ENCODE measurements around the gene BCKDK.

BCKDK gene

DNA sequence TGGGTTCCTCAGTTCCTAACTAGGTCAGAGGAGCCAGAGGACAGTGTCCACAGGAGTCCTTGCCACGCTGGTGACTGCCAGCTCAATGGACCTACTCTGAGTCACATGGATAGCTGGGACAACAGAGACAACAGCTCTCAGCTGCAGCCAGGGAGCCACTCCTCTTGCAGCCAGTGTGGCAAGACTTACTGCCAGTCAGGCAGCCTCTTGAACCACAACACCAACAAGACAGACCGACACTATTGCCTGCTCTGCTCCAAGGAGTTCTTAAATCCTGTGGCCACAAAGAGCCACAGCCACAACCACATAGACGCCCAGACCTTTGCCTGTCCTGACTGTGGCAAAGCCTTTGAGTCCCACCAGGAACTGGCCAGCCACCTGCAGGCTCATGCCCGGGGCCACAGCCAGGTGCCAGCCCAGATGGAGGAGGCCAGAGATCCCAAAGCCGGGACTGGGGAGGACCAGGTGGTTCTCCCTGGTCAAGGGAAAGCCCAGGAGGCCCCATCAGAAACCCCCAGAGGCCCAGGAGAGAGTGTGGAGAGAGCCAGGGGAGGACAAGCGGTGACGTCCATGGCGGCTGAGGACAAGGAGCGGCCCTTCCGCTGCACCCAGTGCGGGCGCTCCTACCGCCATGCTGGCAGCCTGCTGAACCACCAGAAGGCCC lies 27.3 kb upstream of the BCKDK start:
- no peak for DNase-seq

DNA sequence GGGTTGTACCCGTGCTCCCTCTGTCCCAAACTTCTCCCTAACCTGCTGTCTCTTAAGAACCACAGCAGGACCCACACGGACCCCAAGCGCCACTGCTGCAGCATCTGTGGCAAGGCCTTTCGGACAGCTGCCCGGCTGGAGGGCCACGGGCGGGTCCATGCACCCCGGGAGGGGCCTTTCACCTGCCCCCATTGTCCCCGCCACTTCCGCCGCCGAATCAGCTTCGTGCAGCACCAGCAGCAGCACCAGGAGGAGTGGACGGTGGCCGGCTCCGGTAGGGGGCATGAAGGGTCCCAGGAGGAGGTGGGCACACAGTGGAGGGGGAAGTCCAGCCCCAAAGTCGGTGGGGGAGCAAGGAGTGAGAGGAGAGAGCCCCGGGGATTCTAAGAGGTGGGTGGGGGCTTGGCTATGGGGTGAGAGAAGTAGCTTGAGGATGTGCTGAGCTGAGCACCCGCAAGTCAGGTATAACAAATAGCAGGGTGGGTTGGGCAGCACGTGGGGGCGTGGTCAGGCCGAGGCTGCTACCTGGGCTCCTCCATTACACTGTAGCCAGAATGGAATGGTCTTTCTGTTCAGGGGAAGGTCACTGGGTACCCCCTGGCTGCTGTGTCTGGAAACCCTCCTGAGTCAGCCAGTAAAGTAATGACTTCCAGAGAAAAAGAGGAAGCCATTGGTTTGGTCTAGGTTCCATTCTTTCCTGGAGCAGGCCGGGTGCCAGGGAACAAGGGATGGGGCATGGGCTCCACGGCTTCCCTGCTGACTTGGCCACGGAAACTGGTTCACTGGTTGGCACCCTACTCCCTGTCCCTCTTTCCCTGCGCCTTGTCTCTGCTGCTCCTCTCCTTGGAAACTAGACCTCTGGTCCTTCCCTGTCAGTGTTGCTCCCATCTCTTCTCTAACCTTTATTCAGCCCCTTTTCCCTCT lies 26.5 kb upstream of the BCKDK start:
- DNase-seq = no peak

DNA sequence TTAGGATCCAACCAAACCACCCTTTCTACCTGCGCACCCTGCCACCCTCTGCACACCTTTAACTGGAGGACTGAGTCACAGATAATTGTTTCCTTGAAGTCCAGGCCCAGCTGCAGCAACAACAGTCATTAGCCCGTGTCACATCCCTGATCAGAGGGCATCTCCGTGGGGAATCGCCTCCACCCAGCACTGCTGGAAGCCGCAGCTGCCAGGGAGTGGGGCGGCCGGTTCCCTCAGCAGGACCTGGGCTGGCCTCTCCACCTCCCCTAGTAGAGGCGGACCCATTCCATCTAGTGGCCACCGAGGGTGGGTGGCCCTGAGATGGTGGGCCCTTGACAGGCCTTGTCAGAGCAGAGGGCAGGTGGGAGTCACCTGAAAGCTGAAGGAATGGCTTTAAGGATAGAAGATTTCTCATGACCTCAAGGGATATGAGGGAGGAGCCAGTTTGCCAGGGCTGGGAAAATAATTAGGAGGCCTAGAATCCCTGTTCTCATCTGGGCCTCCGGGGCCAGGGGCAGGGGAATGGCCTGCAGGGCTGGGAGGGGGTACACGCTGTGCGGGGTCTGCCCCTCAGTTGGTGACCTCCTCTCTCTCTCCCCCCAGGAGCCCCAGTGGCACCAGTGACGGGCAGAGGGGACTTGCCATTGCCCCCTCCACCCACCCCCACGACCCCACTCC lies 25.7 kb upstream of the BCKDK start:
- no peak for DNase-seq

DNA sequence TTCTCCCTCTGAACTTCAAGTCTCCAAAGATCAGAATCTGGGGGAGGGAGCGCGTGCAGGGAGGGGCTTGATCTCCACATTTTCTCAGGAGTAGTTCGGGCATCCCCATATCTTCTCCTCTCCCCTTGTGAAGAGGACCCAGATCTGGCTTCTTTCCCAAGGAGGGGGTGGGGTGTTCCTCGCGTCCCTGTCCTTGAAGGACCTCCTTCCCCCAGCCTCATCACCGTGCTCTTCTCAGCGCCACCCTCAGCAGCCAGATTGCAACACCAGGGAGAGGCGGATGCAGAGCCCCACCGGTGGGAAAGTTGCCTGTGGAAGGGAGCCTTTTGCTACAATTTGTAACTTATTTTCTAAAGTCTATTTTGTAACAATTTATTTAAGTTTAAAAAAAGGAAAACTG lies 25.1 kb upstream of the BCKDK start:
- no peak for DNase-seq

DNA sequence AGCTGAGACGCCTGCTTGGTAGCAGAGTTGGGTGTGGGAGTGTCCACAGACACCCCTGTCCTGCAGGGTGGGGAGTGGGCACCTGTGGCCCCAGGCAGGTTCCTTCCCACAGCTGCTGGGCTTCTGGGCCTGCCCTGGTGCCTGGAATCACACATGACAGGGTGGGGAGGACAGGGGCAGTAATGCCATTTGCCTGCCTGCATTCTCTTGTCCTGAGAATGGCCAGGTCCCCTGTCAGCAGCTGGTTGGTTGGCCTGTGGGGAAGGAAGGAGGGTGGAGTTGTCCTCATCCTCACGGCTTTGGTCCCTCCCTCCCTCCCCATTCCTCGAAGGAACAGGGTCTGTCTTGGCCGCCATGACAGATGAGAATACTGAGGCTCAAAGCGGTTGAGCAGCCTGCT lies 24.6 kb upstream of the BCKDK start:
- DNase-seq = no peak

DNA sequence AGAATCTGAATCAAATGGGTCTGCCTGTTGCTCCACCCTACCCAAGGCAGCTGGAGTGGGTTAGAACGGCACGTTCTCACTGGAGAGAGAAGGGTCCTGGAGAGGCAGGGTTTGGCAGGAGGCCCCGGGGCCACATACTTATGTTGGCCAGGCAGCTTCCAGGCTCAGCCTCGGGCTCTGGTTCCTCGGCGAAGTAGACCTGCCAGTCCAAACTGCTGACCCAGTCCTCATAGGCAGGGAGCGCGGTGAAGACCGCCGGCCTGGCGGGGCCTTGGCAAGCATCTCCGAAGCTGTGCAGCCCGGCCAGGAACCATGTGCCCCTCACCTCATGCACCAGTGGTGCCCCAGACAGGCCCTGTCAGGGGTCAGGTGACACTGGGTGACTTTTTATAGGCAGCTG lies 24.2 kb upstream of the BCKDK start:
- no peak for DNase-seq

DNA sequence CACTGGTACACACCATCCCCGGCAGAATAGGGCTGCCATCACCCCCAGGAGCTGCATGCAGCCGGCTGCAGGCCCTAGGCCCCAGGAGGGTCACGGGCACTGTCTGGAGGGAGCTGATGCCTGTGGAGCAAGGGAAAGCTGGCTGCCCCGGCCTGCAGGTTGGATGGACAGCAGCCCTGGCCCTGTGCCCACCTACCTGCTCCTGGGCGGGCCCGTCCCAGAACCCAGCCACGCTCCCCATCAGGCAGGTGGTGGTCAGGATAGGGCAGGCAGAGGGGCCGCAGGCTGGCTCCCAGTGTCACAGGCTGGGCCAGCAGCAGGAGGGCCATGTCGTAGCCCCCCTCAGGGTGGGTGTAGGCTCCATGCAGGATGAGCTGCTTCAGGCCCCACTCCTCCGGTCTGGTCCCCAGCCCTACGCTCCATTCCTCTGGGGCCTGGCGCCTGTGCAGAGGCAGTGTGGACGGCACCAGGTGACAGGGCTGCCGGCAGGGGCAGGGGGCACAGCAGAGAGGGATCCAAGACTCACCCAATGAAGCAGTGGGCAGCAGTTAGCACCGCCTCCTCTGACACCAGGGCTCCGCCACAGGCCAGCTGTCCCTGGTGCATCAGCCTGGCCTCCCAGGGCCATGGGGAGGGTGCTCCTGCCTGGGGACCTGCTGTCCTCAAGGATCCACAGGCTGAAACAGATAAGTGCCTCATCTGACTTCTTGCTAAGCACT lies 23.4 kb upstream of the BCKDK start:
- DNase-seq = no peak

DNA sequence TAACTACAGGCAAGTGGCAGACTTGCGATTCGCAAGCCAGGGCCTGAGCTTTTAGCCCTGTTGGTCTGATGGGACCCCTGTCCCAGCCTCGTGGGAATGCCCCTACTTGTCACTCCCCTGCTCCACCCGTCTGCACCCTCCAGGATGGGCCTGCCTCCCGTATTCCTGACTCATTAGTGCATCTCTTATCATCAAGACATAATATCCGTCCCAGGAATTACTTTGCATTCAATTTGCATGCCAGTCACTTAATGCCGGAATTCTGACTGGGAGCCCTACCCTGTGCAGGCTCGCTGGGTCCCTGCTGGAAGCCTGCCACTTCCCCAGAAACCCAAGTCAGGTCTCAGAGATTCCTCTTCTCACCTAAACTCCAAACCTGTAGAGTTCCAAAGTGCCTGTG lies 22.8 kb upstream of the BCKDK start:
- DNase-seq = no peak

DNA sequence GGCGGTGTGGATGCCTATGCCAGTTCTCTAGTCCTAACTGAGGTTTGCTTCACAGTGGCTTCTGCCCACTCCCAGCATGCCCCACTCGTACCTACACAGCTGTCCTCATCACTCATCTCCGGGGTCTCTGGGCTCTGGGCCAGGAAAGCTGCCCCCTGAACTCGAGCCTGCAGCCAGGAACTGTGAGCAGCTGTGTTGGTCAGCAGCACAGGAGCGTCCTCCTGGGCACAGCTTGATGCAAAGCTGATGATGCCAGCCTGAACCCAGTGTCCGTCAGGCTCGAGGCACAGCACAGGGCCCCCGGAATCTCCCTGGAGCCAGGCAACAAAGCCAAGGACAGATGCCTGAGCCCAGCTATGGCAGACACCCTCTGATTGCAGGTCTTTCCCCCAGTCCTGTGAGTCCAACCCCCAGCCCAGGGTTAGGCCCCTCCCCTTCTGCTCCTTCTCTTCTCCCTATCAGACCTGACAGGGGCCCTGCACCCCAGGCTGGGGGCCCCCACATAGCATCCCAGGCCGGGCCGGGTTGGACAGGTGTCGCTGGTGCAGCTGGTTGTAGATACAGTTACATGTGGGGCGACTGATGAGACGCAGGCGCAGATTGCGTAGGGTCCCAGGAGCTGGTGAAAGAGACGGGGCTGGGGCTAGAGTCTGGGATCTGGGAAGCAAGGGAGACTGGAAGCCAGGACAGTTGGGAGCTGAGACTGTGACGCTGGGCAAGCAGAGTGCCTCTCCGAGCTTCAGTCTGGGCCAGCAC lies 22.1 kb upstream of the BCKDK start:
- no peak for DNase-seq

DNA sequence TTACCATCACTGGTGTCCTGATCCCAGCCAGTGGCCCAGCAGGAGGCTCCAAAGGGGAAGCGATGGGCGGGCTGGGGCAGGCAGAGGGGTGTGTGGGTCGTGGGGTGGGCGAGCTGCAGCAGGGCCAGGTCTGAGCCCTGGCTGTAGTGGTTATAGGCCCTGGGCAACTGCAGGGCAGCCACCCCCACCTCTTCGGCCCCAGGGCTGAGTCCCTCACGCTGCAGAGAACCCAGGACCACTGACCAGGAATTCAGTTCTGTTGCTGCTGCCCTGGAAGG lies 21.6 kb upstream of the BCKDK start:
- no peak for DNase-seq

DNA sequence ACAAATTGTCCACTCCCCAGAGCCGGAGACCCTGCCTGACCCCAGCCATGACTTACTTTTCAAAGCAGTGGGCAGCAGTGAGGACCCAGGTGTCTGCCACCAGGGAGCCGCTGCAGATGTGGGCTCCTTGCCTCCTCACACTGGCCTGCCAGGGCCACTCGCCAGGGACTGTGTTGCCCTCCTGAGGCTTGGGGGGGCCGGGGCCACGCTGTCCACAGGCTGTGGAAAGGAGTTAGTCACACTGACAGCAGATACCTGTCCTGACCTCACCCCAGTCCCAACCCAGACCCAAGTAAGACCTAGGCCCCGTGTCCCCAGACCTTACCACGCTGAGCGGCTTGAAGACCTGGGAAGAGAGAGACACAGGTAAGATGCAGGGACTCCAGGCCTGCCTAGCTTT lies 20.7 kb upstream of the BCKDK start:
- no peak for DNase-seq

DNA sequence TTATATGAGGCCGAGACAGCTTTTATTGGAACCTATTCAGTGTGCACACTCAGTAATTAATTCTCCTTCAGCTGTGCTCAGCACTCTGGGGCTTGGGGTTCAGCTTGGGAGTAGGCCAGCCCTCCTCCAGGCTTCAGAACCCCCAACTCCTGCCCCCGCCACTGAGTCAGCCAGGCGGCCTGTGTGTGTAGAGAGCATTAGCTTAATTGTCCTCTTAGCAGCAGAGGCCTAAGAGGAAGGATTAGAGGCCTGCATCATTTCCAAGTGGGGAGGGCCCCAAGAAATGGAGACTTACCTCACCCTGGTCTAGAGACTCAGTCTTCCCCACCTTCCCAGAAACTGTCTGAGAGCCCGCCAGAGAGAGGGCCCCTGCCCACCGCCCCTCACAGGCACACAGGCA lies 20.2 kb upstream of the BCKDK start:
- no peak for DNase-seq

DNA sequence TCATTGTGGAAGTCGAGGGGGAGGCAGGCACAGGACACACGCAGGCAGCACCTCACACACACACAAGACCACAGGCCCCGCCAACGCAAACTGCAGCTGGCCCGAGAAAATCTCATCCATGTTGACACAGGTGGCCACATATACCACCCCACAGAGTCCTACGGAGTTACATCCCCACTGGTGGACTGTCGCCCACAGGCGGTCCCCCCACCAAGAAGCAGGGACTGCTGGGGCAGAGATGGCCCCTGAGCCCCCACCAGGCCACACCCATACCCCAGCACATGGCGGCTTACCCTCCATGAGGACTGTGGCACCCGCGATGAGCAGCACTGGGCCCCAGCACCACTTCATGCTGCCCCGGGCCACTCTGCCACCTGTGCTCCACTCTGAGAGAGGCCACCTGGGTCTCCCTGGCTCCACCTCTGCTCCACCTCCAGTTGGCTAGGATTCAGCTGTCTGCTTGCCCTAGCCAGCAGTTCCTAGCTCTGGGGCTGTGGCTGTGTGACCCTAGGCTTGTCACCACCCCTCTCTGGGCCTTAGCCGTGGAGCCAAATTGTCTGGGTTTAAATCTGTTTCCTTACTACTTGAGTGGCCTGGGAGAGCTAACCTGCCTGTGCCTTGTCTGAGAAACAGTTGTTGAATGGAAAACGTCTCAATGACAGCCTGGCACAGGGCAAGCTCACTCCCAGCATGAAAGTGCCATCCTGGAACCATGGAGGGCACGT lies 19.6 kb upstream of the BCKDK start, which contains the start of gene PRSS53:
Gene PRSS53 (minus strand): TSS at position 485 of the 725 bp plus-strand sequence. CDS start 134 bp downstream, at position 351.
- no peak for DNase-seq

DNA sequence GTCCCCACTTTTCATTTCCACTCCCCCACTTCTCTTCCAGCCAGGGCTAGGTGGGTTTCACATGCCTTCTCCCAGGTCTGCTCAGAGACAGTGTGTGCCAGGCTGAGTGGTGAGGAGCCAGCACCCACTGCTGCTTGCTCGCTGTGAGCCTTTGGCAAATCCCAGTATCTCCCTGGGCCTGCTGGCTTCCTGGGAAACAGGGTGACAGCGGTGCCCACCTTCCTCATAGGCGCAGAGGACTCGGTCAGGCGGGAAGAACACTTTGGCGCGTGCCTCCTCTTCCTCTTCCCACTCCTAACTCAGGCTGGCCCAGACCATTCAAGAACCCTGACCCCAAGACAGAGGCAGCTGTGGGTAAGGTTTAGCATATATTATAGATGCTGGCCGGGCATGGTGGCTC lies 19.0 kb upstream of the BCKDK start:
- no peak for DNase-seq

DNA sequence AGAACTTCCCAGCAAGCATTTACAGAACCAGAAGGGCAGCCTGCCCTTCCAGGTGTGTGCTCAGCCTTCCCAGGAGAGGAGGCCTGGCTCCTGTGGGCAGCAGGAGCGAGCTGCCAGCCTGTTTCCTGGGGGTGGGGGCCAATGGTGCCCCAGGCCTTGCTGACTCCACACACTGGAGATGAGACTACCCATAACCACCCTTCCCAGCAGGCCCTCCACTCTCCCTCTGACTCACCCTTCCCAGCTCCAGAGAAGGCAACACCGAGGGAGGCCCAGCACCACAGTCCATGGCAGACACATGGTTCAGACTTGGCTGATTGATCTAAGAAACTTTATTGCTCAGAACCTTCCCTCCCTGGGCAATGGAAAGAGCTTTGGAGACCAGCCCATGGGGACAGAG lies 17.6 kb upstream of the BCKDK start:
- DNase-seq = no peak

DNA sequence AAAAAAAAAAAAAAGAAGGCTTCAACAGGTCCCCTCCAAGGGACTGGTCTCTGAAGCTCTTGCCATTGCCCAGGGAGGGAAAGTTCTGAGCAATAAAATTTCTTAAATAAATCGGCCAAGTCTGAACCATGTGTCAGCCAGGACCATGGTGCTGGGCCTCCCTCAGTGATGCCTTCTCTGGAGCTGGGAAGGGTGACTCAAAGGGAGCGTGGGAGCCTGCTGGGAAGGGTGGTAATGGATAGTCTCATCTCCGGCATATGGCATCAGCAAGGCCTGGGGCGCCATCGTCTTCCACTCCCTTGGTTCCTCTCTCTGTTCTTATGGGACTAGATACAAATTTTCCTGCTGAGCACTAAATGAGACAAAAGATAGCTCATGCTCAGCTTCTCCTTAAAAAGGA lies 15.9 kb upstream of the BCKDK start:
- no peak for DNase-seq

DNA sequence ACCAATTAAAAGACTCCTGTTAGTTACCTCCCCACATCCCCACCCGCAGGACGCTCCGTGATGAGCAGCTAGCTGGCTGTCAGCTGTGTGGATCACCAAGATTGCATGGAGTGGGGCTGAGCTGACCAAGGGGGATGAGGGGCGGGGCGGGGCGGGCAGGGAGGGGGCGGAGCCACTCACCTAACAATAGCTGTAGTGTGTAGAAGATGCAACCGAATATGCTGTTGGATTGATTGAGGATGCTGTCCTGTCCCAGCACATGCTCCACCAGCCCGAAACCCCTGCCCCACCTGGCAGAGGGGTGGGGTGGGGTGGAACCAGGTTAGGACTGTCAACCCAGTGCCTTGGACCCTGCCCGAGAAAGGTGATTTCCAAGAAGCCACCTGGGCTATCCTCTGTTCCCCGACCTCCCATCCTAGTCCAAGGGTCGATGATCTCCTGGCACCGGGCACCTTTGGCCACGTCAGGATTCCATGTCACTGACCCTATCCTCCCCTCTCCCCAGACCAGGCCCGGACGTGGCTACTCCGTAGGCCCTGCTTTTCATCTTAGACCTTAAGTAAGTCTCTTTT lies 15.0 kb upstream of the BCKDK start:
- no peak for DNase-seq

DNA sequence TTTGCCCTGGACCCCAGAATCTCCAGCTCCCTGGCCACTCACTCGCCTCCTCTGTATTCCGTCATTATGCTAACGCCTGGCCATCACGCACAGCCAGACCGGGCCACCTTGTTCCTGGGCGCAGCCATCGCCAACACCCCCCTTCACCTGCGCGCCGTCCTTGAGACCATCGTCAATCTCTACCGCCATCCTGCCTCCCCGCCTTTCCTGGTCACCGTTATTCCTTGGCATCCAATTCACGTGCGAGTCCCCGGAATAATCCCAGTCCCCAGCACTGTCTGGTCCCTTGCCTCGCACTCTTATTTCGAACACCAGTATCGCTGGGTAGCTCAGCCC lies 14.1 kb upstream of the BCKDK start:
- no peak for DNase-seq

DNA sequence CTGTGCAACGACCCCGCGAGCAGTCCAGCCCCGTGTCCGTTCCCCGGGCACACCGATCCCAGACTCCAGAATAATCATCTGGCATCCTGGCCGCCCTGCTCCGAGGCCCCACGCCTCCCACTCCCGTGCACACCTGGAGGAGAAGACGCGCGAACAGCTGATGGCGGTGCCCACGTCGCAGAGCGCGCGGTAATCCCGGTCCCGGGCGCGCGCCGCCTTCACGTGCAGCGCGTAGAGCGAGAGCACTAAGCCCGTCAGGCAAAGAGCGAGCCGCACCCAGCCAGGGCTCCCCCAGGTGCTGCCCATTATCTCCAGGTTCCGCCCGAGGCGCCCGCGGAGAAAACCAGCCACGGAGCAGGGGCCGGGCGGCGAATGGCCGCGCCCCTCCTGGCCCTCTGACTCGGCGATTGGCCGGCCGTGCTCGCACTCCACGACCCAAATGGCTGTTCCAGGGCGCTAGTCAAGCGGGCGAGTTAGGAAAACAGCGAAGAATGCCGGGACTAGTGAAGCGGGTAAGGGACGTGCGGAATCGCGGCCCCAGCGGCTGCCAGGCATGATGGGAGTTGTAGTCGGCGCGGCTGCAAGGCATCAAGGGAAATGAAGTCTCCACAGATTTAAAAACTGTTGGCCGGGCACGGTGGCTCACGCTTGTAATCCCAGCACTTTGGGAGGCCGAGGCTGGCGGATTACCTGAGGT lies 13.6 kb upstream of the BCKDK start, which contains the start of gene VKORC1:
Gene VKORC1 (minus strand): TSS at position 374 of the 697 bp plus-strand sequence. CDS start 68 bp downstream, at position 306.
- peak; percentile 92 for DNase-seq

DNA sequence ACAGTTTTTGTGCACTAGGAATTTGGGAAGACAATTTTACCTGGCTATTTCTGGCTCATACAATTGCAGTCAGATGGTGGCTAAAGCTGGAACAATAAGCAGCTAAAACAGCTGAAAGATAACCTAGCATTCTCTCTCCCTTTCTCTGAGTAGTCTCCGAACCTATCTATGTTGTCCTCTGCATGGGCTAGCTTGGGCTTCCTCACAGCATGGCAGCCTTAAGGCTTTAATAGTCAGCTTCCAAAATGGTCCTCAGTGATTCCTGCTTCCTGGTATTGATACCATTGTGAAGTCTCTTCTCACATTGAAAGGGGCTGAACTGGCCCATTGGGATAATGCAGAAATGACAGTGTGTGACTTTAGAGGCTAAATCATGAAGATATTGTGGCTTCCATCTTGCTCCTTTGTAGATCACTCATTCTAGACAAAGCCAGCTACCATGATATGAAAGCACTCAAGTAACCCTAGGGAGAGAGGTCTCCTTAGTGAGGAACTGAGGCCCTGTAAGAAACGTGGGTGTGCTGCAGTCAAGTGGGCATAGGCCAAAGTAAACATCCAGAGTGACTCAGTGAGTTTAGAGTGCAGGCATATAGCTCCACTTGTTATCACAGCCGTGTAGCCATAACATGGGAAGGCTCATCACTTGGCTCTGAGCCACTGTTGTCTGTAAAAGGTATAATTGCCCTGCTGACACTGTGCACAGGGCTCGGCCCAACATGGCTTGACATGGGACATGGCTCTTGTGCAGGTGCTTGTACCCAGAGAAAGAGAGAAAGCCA lies 8.1 kb upstream of the BCKDK start:
- no peak for DNase-seq

Data from CD4-positive, alpha-beta T cell treated with Interleukin-17A for 1 hour (primary cell).